ENCODE results near the gene RALGAPA2. TPM values are rescaled to one million over a fixed set of nuclear protein-coding genes. Genes with fewer than 3 reads are reported as not detected.

RALGAPA2 gene
- total and polyA plus RNA-seq, 2 experiments from 2014 or later, result 13.1 to 43.4 TPM

GRCh38 chr20:20483328-20483727 is 229.1 kb downstream of the RALGAPA2 start (continued):
- TF ChIP-seq, protein P1, sequence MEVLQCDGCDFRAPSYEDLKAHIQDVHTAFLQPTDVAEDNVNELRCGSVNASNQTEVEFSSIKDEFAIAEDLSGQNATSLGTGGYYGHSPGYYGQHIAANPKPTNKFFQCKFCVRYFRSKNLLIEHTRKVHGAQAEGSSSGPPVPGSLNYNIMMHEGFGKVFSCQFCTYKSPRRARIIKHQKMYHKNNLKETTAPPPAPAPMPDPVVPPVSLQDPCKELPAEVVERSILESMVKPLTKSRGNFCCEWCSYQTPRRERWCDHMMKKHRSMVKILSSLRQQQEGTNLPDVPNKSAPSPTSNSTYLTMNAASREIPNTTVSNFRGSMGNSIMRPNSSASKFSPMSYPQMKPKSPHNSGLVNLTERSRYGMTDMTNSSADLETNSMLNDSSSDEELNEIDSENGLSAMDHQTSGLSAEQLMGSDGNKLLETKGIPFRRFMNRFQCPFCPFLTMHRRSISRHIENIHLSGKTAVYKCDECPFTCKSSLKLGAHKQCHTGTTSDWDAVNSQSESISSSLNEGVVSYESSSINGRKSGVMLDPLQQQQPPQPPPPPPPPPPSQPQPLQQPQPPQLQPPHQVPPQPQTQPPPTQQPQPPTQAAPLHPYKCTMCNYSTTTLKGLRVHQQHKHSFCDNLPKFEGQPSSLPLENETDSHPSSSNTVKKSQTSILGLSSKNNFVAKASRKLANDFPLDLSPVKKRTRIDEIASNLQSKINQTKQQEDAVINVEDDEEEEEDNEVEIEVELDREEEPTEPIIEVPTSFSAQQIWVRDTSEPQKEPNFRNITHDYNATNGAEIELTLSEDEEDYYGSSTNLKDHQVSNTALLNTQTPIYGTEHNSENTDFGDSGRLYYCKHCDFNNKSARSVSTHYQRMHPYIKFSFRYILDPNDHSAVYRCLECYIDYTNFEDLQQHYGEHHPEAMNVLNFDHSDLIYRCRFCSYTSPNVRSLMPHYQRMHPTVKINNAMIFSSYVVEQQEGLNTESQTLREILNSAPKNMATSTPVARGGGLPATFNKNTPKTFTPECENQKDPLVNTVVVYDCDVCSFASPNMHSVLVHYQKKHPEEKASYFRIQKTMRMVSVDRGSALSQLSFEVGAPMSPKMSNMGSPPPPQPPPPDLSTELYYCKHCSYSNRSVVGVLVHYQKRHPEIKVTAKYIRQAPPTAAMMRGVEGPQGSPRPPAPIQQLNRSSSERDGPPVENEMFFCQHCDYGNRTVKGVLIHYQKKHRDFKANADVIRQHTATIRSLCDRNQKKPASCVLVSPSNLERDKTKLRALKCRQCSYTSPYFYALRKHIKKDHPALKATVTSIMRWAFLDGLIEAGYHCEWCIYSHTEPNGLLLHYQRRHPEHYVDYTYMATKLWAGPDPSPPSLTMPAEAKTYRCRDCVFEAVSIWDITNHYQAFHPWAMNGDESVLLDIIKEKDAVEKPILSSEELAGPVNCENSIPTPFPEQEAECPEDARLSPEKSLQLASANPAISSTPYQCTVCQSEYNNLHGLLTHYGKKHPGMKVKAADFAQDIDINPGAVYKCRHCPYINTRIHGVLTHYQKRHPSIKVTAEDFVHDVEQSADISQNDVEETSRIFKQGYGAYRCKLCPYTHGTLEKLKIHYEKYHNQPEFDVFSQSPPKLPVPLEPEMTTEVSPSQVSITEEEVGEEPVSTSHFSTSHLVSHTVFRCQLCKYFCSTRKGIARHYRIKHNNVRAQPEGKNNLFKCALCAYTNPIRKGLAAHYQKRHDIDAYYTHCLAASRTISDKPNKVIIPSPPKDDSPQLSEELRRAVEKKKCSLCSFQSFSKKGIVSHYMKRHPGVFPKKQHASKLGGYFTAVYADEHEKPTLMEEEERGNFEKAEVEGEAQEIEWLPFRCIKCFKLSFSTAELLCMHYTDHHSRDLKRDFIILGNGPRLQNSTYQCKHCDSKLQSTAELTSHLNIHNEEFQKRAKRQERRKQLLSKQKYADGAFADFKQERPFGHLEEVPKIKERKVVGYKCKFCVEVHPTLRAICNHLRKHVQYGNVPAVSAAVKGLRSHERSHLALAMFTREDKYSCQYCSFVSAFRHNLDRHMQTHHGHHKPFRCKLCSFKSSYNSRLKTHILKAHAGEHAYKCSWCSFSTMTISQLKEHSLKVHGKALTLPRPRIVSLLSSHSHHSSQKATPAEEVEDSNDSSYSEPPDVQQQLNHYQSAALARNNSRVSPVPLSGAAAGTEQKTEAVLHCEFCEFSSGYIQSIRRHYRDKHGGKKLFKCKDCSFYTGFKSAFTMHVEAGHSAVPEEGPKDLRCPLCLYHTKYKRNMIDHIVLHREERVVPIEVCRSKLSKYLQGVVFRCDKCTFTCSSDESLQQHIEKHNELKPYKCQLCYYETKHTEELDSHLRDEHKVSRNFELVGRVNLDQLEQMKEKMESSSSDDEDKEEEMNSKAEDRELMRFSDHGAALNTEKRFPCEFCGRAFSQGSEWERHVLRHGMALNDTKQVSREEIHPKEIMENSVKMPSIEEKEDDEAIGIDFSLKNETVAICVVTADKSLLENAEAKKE (CRISPR knock-in tag; IDR thresholded peaks at IDR 0.05), result no peak
- no peak for TF ChIP-seq EZH2 (IDR thresholded peaks at IDR 0.05; ENCODE audit: low read depth, unreplicated experiment)
- no peak for TF ChIP-seq POLR2AphosphoS5 (IDR thresholded peaks at IDR 0.05; ENCODE audit: low read depth)
- no peak for TF ChIP-seq ZNF114 (CRISPR knock-in tag; IDR thresholded peaks at IDR 0.05)
- no peak for TF ChIP-seq ZNF331 (CRISPR knock-in tag; IDR thresholded peaks at IDR 0.05; ENCODE audit: low read depth)

DNA sequence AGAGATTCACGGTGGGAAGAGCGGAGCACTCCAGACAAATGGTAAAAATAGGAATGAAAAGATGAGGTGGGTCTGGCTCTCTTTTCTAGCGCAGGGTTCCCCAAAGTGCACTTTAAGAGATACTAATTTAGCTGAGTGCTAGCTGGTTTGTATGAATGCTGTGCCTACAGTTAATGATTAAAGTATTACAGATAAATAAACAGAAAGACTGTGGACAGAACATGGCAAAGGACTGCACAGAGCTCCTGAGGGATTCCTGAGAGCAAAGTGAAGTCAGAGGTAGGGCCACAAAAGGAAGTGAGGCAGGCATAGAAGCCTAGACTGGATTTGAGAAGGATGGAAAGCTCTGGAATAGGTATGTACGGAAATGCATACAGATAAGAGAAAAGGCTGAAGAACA is 230.0 kb downstream of the RALGAPA2 start:
- Histone ChIP-seq H3K36me3 (ENCODE audit: insufficient read depth) (no peaks in the 10 kb centered on the region), H3K27ac (ENCODE audit: low read depth) (no peak overlapping the region), H3K4me2 (no peak overlapping the region), H4K20me1 (replicated peaks; ENCODE audit: insufficient read depth) (no peaks in the 10 kb centered on the region), H3K27me3 (ENCODE audit: insufficient read depth) (no peaks in the 10 kb centered on the region), H3K4me1 (ENCODE audit: insufficient read depth) (peaks cover 11% of the 10 kb centered on the region), H3K79me2 (replicated peaks; ENCODE audit: insufficient read depth) (no peaks in the 10 kb centered on the region), H3F3A (replicated peaks; ENCODE audit: low read depth) (no peaks in the 10 kb centered on the region), H3K9me2 (ENCODE audit: insufficient read depth) (no peaks in the 10 kb centered on the region), H2AFZ (no peak overlapping the region), H3K4me3 (no peak overlapping the region)
- peaks cover 11% of the 10 kb centered on the region for H3K4me1 Mint-ChIP-seq
- TF ChIP-seq, protein P2, sequence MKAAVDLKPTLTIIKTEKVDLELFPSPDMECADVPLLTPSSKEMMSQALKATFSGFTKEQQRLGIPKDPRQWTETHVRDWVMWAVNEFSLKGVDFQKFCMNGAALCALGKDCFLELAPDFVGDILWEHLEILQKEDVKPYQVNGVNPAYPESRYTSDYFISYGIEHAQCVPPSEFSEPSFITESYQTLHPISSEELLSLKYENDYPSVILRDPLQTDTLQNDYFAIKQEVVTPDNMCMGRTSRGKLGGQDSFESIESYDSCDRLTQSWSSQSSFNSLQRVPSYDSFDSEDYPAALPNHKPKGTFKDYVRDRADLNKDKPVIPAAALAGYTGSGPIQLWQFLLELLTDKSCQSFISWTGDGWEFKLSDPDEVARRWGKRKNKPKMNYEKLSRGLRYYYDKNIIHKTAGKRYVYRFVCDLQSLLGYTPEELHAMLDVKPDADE (IDR thresholded peaks at IDR 0.05), result no peak
- TF ChIP-seq, protein P3, sequence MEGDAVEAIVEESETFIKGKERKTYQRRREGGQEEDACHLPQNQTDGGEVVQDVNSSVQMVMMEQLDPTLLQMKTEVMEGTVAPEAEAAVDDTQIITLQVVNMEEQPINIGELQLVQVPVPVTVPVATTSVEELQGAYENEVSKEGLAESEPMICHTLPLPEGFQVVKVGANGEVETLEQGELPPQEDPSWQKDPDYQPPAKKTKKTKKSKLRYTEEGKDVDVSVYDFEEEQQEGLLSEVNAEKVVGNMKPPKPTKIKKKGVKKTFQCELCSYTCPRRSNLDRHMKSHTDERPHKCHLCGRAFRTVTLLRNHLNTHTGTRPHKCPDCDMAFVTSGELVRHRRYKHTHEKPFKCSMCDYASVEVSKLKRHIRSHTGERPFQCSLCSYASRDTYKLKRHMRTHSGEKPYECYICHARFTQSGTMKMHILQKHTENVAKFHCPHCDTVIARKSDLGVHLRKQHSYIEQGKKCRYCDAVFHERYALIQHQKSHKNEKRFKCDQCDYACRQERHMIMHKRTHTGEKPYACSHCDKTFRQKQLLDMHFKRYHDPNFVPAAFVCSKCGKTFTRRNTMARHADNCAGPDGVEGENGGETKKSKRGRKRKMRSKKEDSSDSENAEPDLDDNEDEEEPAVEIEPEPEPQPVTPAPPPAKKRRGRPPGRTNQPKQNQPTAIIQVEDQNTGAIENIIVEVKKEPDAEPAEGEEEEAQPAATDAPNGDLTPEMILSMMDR (conservative IDR thresholded peaks at IDR 0.05; ENCODE audit: low read depth in 2 of 2), result no peak
- no peak for TF ChIP-seq POLR2AphosphoS5 (IDR thresholded peaks at IDR 0.05; ENCODE audit: low read depth)
- TF ChIP-seq JUNB (IDR thresholded peaks at IDR 0.05; ENCODE audit: unreplicated experiment), result no peak
- peaks cover 2% of the 10 kb centered on the region for H3K27me3 Mint-ChIP-seq (ENCODE audit: insufficient read depth, low read depth, poor library complexity)
- no peaks in the 10 kb centered on the region for H3K9me3 Mint-ChIP-seq
- ATAC-seq (no peak), DNase-seq (ENCODE audit: low spot score) (no peak)
- H3K36me3 Mint-ChIP-seq (ENCODE audit: low read depth), result peaks cover 4% of the 10 kb centered on the region; the same call in 1 of the 3 replicates
- no peak overlapping the region for H3K4me3 Mint-ChIP-seq
- no peak overlapping the region; the same call in 1 of the 2 replicates for H3K27ac Mint-ChIP-seq
